ENCODE data around the gene RGS10. TPM values are rescaled to one million over a fixed set of nuclear protein-coding genes. Genes with fewer than 3 reads are reported as not detected.

RGS10 gene
- total and polyA plus RNA-seq, 2 of the 8 experiments (the other 6 are each of a cell fraction or from before 2014, with no cell fraction given), result 5.5 to 13.1 TPM

DNA sequence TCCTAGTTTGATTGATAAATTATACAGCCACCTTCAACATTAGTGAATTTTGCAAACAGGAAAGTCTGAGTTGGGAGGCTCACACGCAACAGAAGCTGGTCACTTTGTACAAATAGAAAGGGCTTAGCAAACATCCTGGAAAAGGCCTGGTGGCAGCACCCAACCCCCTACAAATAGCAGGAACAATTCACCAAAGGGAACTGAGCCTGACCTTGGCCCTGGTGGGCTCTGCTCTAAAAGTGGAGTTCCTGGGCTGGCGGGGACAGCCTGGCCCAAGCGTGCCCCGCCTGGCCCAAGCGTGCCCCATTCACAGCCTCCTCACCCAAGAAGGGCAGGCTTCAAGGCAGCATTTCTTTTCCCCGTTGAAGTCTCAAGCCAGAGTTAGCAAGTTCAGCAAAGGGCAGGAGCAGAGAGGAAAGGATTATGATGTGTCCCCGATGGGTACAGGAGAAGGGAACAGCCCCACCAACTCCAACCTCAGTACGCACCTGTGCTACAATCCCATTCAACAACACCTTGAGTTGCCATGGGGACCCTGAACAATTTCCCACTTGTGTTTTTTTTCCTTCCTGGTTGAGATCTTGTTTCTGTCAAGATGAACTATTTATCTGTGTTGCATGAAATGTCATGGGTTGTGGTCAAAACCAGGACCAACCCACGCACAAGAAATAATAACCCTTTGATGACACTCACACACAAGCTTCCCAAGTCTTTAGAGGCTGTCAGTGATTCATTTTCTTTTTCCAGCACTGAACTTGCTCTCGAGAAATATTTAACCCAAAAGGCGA lies 43.4 kb downstream of the RGS10 start:
- H3K23me2 ChIP-seq (ENCODE audit: low read depth, low read length), result no peaks in the 10 kb centered on the region
- H2AK5ac ChIP-seq (ENCODE audit: low read depth, low read length), result no peak overlapping the region
- H3K79me1 ChIP-seq (ENCODE audit: low read depth, low read length), result no peaks in the 10 kb centered on the region
- H3K23ac ChIP-seq (ENCODE audit: insufficient read length), result no peak overlapping the region
- peaks cover 0 to 4% (median 0%) of the 10 kb centered on the region in 4 experiments; a peak in 3 of 7 replicates for H3K4me1 ChIP-seq (replicated peaks in 1 of 4; ENCODE audit: control insufficient read depth in 3 of 4, insufficient read depth in 4 of 4, low read length in 3 of 4)
- H3K27ac ChIP-seq (ENCODE audit: low read depth, low read length), result no peak overlapping the region
- no peaks in the 10 kb centered on the region for H3K36me3 ChIP-seq (ENCODE audit: control insufficient read depth in 2 of 4, insufficient read depth in 4 of 4, low read length in 3 of 4)
- H2BK5ac ChIP-seq (ENCODE audit: low read depth, low read length), result no peak overlapping the region
- H4K20me1 ChIP-seq (replicated peaks in 1 of 2; ENCODE audit: control insufficient read depth in 1 of 2, insufficient read depth in 2 of 2, low read length in 2 of 2), result peaks cover 0 to 1% of the 10 kb centered on the region in 2 experiments
- no peak overlapping the region for H2BK20ac ChIP-seq (ENCODE audit: low read length)
- no peak overlapping the region for H3K14ac ChIP-seq (ENCODE audit: insufficient read length)
- H3K4ac ChIP-seq (replicated peaks; ENCODE audit: insufficient read length, low read depth, low read length), result no peak overlapping the region
- H2BK12ac ChIP-seq (ENCODE audit: low read depth, low read length), result no peak overlapping the region
- H3K9ac ChIP-seq (replicated peaks in 1 of 4; ENCODE audit: extremely low read depth in 1 of 4, low read depth in 3 of 4, low read length in 3 of 4), result no peak overlapping the region
- no peak overlapping the region for H2BK15ac ChIP-seq (ENCODE audit: low read length)
- ChIA-PET CTCF (ENCODE audit: partially characterized antibody) (interaction anchor here (2.0 kb wide), 1 partner anchor 11 kb away, joined by 5 read pairs; no protein-coding TSS in a partner anchor), POLR2A (ENCODE audit: partially characterized antibody) (interaction anchor here (0.9 kb wide), 1 partner anchor 9 kb away, joined by 6 read pairs; no protein-coding TSS in a partner anchor)
- 93% methylated on average over 11 of the region's 11 CpGs; no CpG with 5 or more reads in 1 of the 2 experiments for WGBS, 2 experiments (ENCODE audit: extremely low coverage in 1 of 2, insufficient coverage in 1 of 2, insufficient read length in 1 of 2, insufficient replicate concordance in 2 of 2, low coverage in 1 of 2, low lambda C conversion rate in 2 of 2, missing lambda C conversion rate in 1 of 2)
- no peak overlapping the region for H3K56ac ChIP-seq (replicated peaks; ENCODE audit: insufficient read length, low read depth, low read length)
- H3K4me3 ChIP-seq (ENCODE audit: extremely low read depth in 1 of 4, insufficient read depth in 2 of 4, low read depth in 3 of 4, low read length in 4 of 4), result no peak overlapping the region
- H3K4me2 ChIP-seq (ENCODE audit: insufficient read depth in 1 of 2, low read depth in 2 of 2, low read length in 2 of 2), result no peak overlapping the region
- no peaks in the 10 kb centered on the region; a peak in 2 of 7 replicates for H3K27me3 ChIP-seq (replicated peaks in 1 of 4; ENCODE audit: control insufficient read depth in 3 of 4, extremely low read depth in 1 of 4, insufficient read depth in 3 of 4, low read length in 3 of 4)
- FAIRE-seq, result no peak
- no peak overlapping the region for H4K5ac ChIP-seq (ENCODE audit: insufficient read length, low read depth, low read length)
- no peak overlapping the region for H4K91ac ChIP-seq (replicated peaks; ENCODE audit: insufficient read length, low read length)
- H4K8ac ChIP-seq (ENCODE audit: extremely low read depth, insufficient read depth, low read length), result peak overlapping the region; percentile 62; the same call in 1 of the 2 replicates
- H2BK120ac ChIP-seq (replicated peaks; ENCODE audit: low read depth, low read length), result no peak overlapping the region
- DNase-seq (ENCODE audit: low read depth in 1 of 2, low spot score in 2 of 2), result no peak
- no peak overlapping the region for H3K18ac ChIP-seq (ENCODE audit: extremely low read depth, low read length)
- no peaks in the 10 kb centered on the region for H3K79me2 ChIP-seq (ENCODE audit: control insufficient read depth in 1 of 2, insufficient read depth in 2 of 2, low read length in 2 of 2)
- no peak overlapping the region for H2AFZ ChIP-seq (ENCODE audit: low read length)
- no peaks in the 10 kb centered on the region for H3K9me3 ChIP-seq (ENCODE audit: insufficient read depth in 2 of 2, low read depth in 1 of 2, low read length in 1 of 2)
- TF ChIP-seq POLR2A (IDR thresholded peaks at IDR 0.05; ENCODE audit: control extremely low read depth in 1 of 2, low read depth in 2 of 2, low read length in 2 of 2) (no peak), NANOG (IDR thresholded peaks at IDR 0.05; ENCODE audit: insufficient read depth, low read depth, low read length, poor library complexity, severe bottlenecking) (no peak), SIX5 (IDR thresholded peaks at IDR 0.05; ENCODE audit: low read depth, low read length) (no peak), GTF2F1 (IDR thresholded peaks at IDR 0.05; ENCODE audit: borderline replicate concordance, low read depth, low read length) (no peak), ASH2L (IDR thresholded peaks at IDR 0.05; ENCODE audit: low read length) (no peak), SIRT6 (IDR thresholded peaks at IDR 0.05; ENCODE audit: low read length) (no peak), CHD2 (IDR thresholded peaks at IDR 0.05; ENCODE audit: low read length) (no peak), EGR1 (IDR thresholded peaks at IDR 0.05; ENCODE audit: borderline replicate concordance, low read depth, low read length) (no peak), JUND (IDR thresholded peaks at IDR 0.05; ENCODE audit: low read length) (no peak), SP1 (IDR thresholded peaks at IDR 0.05; ENCODE audit: low read depth, low read length) (no peak), KDM4A (IDR thresholded peaks at IDR 0.05; ENCODE audit: low read depth, low read length, severe bottlenecking) (no peak)

Measured in H1 (cell line).